GM19043 (cell line): Measurements from ENCODE around the gene TAS2R3.
A peak's percentile ranks its signal among the peaks of the same experiment; 100 is the strongest.

ENCODE experiments used
- ATAC-seq: cut with Tn5 transposase; IDR thresholded peaks from one replicate; pipeline ENCODE4 v1.9.1; 2021; ENCODE audit warnings: low read depth; ENCODE audit not compliant: unreplicated experiment

The TAS2R3 gene

DNA sequence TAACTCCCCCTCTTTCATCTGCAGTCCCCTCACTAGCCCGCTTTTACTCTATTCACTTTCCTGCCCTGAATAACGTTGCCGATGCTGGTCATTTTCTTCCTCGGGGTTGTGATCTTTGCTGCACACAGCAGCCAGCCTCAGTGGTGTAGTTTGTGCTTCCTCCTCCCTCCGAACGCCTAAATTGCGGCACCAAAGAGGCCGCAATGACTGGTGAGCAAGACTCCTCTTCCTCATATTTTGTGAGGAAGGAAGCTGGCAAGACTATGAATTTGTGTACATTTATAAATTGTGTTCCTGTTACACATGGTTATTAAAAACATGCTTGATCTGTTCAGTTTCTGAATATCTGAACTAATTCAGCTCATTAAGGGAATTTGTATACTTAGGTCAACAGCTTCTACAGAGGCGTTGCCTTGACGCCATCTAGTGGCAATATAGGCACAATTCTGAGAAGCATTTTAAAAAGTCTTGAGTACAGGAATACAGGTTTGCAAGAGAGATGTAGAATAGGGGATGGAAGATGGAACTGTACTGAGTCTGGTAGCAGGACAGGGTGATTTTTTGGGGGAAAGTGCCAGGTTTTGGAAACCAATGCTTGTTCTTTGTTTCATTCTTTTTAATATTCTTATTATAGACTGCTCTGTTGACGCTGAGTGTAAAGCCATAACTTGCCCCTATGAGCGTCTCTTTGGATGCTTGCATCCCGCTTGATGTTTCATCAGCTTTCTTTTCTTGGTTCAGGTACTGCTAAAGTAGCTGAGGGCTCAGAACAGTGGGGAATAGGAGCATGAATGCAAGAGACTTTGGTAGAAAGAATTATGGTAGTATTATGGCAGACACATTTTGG lies 22.0 kb downstream of the TAS2R3 start:
- ATAC-seq, result peak; percentile 84

DNA sequence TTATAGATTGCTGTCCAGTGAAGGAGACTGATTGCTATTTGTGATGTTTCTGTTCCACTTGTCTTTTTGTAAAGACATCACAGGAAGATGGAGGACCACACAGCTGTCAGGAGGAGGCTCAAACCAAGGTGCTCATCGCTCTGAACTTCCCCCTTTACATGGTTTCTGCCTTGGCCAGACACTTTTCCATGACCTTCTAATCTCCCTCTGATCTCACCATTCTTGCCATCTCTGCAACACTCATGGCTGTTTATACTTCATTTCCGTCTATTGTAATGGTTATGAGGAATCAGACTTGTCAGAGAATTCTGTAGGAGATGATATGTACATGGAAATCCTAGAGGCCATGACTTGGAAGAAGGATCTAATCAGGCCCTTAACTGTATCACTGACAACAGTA lies 24.4 kb downstream of the TAS2R3 start:
- no peak for ATAC-seq

- no peak for ATAC-seq
These were observed 26.0 kb downstream of the TAS2R3 start, which contains the start of gene TAS2R5 for GRCh38 chr7:141789917-141790316. Gene TAS2R5 (plus strand): TSS chr7:141790217. CDS start chr7:141790362, 145 bp downstream.

GRCh38 chr7:141792526-141792925 lies 28.6 kb downstream of the TAS2R3 start:
- no peak for ATAC-seq
